ENCODE data around the gene ASH1L. TPM values are rescaled to one million over a fixed set of nuclear protein-coding genes. Genes with fewer than 3 reads are reported as not detected.

ASH1L gene
- total and polyA plus RNA-seq, 9 of the 15 experiments (the other 6 are each of a cell fraction or from before 2014, with no cell fraction given): 2.0 to 23.3 (median 14.6) TPM

GRCh38 chr1:155529109-155529508, 33.5 kb downstream of the ASH1L start (continued):
- TF ChIP-seq HMG20B (CRISPR knock-in tag; IDR thresholded peaks at IDR 0.05): no peak
- TF ChIP-seq POLR3G (IDR thresholded peaks at IDR 0.05; ENCODE audit: extremely low read depth, insufficient read length, insufficient replicate concordance): no peak
- TF ChIP-seq ZNF263 (CRISPR knock-in tag; IDR thresholded peaks at IDR 0.05; ENCODE audit: borderline replicate concordance): no peak

- no peak overlapping the region for H3K4me3 ChIP-seq
- intact Hi-C loops (cut with micrococcal nuclease): no loop called here
- no peak overlapping the region for H3K27ac ChIP-seq (ENCODE audit: extremely low read depth, low read depth, low read length)
- no peaks in the 10 kb centered on the region for H3K27me3 ChIP-seq (ENCODE audit: control insufficient read depth in 2 of 2, insufficient read depth in 2 of 2, low read length in 2 of 2)
- ChIA-PET POLR2A (interaction anchor here (0.7 to 1.7 kb wide), 4 partner anchors 9 to 130 kb away, joined by 3 to 11 read pairs (median 3); no protein-coding TSS in a partner anchor), CTCF (ENCODE audit: low intra/inter-chr PET ratio) (no interaction called here)
- no TSS peak for BruUV-seq (replicated peaks)
- in situ Hi-C loops (cut with MboI): no loop called here
- ATAC-seq (peak; percentile 32; the same call in 2 of the 3 replicates), FAIRE-seq (peak; percentile 37), DNase-seq (ENCODE audit: extremely low read depth in 1 of 4, low spot score in 3 of 4) (peak in 1 of 4 experiments; percentile 14)
- 0 out of 3 replicates have a peak, but pooled peaks cover 3% of the 10 kb centered on the region for H3K36me3 ChIP-seq (ENCODE audit: control insufficient read depth, insufficient read depth, low read length)
- H3K9me1 ChIP-seq (ENCODE audit: control insufficient read depth, insufficient read depth, low read length): no peaks in the 10 kb centered on the region
- no peak overlapping the region for H3K4me2 ChIP-seq (ENCODE audit: insufficient read depth, low read length)
- TF ChIP-seq TCFL5 (CRISPR knock-in tag; conservative IDR thresholded peaks at IDR 0.05) (no peak), NFIC (IDR thresholded peaks at IDR 0.05) (no peak), JUND (IDR thresholded peaks at IDR 0.05; ENCODE audit: borderline replicate concordance, low read depth, low read length) (peak; percentile 31; the same call in 1 of the 2 replicates), JUND (tag; IDR thresholded peaks at IDR 0.05; ENCODE audit: borderline replicate concordance, low read depth, low read length) (no peak), ATF3 (IDR thresholded peaks at IDR 0.05) (peak; percentile 56), ATF3 (CRISPR knock-in tag; conservative IDR thresholded peaks at IDR 0.05) (no peak), ZNF121 (CRISPR knock-in tag; conservative IDR thresholded peaks at IDR 0.05) (peak; percentile 91)
- H3K9me3 ChIP-seq (replicated peaks; ENCODE audit: control insufficient read depth, insufficient read depth, low read depth, low read length): no peaks in the 10 kb centered on the region
- H4K20me1 ChIP-seq (replicated peaks; ENCODE audit: control insufficient read depth, insufficient read depth, low read length): peaks cover 12% of the 10 kb centered on the region; the same call in 1 of the 2 replicates
- peaks cover 93% of the 10 kb centered on the region for H3K79me2 ChIP-seq (ENCODE audit: control insufficient read depth, insufficient read depth, low read length)
- H2AFZ ChIP-seq (ENCODE audit: low read depth, low read length): no peak overlapping the region
- no peak overlapping the region for H3K9ac ChIP-seq (ENCODE audit: insufficient read depth in 1 of 2, low read depth in 2 of 2, low read length in 2 of 2)
- H3K4me1 ChIP-seq (replicated peaks in 1 of 2; ENCODE audit: control insufficient read depth in 2 of 2, insufficient read depth in 2 of 2, low read length in 2 of 2): peaks cover 0 to 2% of the 10 kb centered on the region in 2 experiments; a peak in 1 of 5 replicates
- 41% methylated on average over 6 of the region's 6 CpGs for WGBS (ENCODE audit: insufficient coverage, low coverage, missing lambda C conversion rate)
Observed at GRCh38 chr1:155527677-155528076, 34.9 kb downstream of the ASH1L start.
